ENCODE data around the gene GLP2R.

Gene GLP2R

GRCh38 chr17:9859781-9860180 lies 34.1 kb downstream of the GLP2R start:
- H3K27ac Mint-ChIP-seq, result no peak overlapping the region
- no peaks in the 10 kb centered on the region for H3K4me1 Mint-ChIP-seq (ENCODE audit: low read depth)
- no peaks in the 10 kb centered on the region for H3K36me3 Mint-ChIP-seq
- peaks cover 15% of the 10 kb centered on the region for H3K9me3 Mint-ChIP-seq (ENCODE audit: low read depth)
- H3K4me3 Mint-ChIP-seq, result no peak overlapping the region
- H3K27me3 Mint-ChIP-seq, result no peaks in the 10 kb centered on the region

- Mint-ChIP-seq H3K27ac (no peak overlapping the region), H3K9me3 (ENCODE audit: low read depth) (peaks cover 15% of the 10 kb centered on the region), H3K36me3 (no peaks in the 10 kb centered on the region), H3K4me1 (ENCODE audit: low read depth) (no peaks in the 10 kb centered on the region), H3K27me3 (no peaks in the 10 kb centered on the region), H3K4me3 (no peak overlapping the region)
Measured at GRCh38 chr17:9860851-9861250, 35.1 kb downstream of the GLP2R start.

GRCh38 chr17:9862220-9862619 lies 36.5 kb downstream of the GLP2R start:
- Mint-ChIP-seq H3K9me3 (ENCODE audit: low read depth) (peaks cover 15% of the 10 kb centered on the region), H3K36me3 (no peaks in the 10 kb centered on the region), H3K4me1 (ENCODE audit: low read depth) (no peaks in the 10 kb centered on the region), H3K27me3 (no peaks in the 10 kb centered on the region), H3K4me3 (no peak overlapping the region), H3K27ac (no peak overlapping the region)

GRCh38 chr17:9862949-9863348 lies 37.2 kb downstream of the GLP2R start:
- no peak overlapping the region for H3K27ac Mint-ChIP-seq

GRCh38 chr17:9865586-9865985 lies 39.9 kb downstream of the GLP2R start:
- peaks cover 7% of the 10 kb centered on the region for H3K9me3 Mint-ChIP-seq (ENCODE audit: low read depth)
- H3K4me3 Mint-ChIP-seq, result no peak overlapping the region
- H3K36me3 Mint-ChIP-seq, result no peaks in the 10 kb centered on the region
- H3K27me3 Mint-ChIP-seq, result no peaks in the 10 kb centered on the region
- H3K27ac Mint-ChIP-seq, result no peak overlapping the region
- no peaks in the 10 kb centered on the region for H3K4me1 Mint-ChIP-seq (ENCODE audit: low read depth)

More at GRCh38 chr17:9862949-9863348, 37.2 kb downstream of the GLP2R start:
- Mint-ChIP-seq H3K9me3 (ENCODE audit: low read depth) (peaks cover 15% of the 10 kb centered on the region), H3K4me3 (no peak overlapping the region), H3K4me1 (ENCODE audit: low read depth) (no peaks in the 10 kb centered on the region), H3K27me3 (no peaks in the 10 kb centered on the region), H3K36me3 (no peaks in the 10 kb centered on the region)

GRCh38 chr17:9868552-9868951 lies 42.8 kb downstream of the GLP2R start:
- H3K4me3 Mint-ChIP-seq, result no peak overlapping the region
- H3K27ac Mint-ChIP-seq, result no peak overlapping the region
- H3K27me3 Mint-ChIP-seq, result no peaks in the 10 kb centered on the region

GRCh38 chr17:9872852-9873251 lies 47.1 kb downstream of the GLP2R start:
- no peak overlapping the region for H3K27ac Mint-ChIP-seq
- no peaks in the 10 kb centered on the region for H3K9me3 Mint-ChIP-seq (ENCODE audit: low read depth)
- H3K27me3 Mint-ChIP-seq, result peaks cover 2% of the 10 kb centered on the region
- no peak overlapping the region for H3K4me3 Mint-ChIP-seq
- no peaks in the 10 kb centered on the region for H3K4me1 Mint-ChIP-seq (ENCODE audit: low read depth)
- no peaks in the 10 kb centered on the region for H3K36me3 Mint-ChIP-seq

More at GRCh38 chr17:9868552-9868951, 42.8 kb downstream of the GLP2R start:
- H3K36me3 Mint-ChIP-seq, result no peaks in the 10 kb centered on the region
- no peaks in the 10 kb centered on the region for H3K4me1 Mint-ChIP-seq (ENCODE audit: low read depth)
- H3K9me3 Mint-ChIP-seq (ENCODE audit: low read depth), result peaks cover under 1% of the 10 kb centered on the region

- no peak overlapping the region for H3K4me3 Mint-ChIP-seq
- no peak overlapping the region for H3K27ac Mint-ChIP-seq
- H3K4me1 Mint-ChIP-seq (ENCODE audit: low read depth), result no peaks in the 10 kb centered on the region
- no peaks in the 10 kb centered on the region for H3K36me3 Mint-ChIP-seq
- H3K27me3 Mint-ChIP-seq, result peaks cover 2% of the 10 kb centered on the region
- H3K9me3 Mint-ChIP-seq (ENCODE audit: low read depth), result no peaks in the 10 kb centered on the region
Measured at GRCh38 chr17:9874722-9875121, 49.0 kb downstream of the GLP2R start.

GRCh38 chr17:9875441-9875840 lies 49.7 kb downstream of the GLP2R start:
- no peak overlapping the region for H3K4me3 Mint-ChIP-seq
- peaks cover 2% of the 10 kb centered on the region for H3K27me3 Mint-ChIP-seq
- H3K9me3 Mint-ChIP-seq (ENCODE audit: low read depth), result no peaks in the 10 kb centered on the region
- H3K4me1 Mint-ChIP-seq (ENCODE audit: low read depth), result no peaks in the 10 kb centered on the region
- H3K27ac Mint-ChIP-seq, result no peak overlapping the region
- no peaks in the 10 kb centered on the region for H3K36me3 Mint-ChIP-seq

- no peaks in the 10 kb centered on the region for H3K4me1 Mint-ChIP-seq (ENCODE audit: low read depth)
Measured at GRCh38 chr17:9878356-9878755, 52.6 kb downstream of the GLP2R start.

GRCh38 chr17:9878786-9879525 lies 53.2 kb downstream of the GLP2R start:
- Mint-ChIP-seq H3K4me1 (ENCODE audit: low read depth) (no peaks in the 10 kb centered on the region), H3K36me3 (no peaks in the 10 kb centered on the region), H3K9me3 (ENCODE audit: low read depth) (peaks cover 14% of the 10 kb centered on the region), H3K4me3 (no peak overlapping the region), H3K27ac (no peak overlapping the region), H3K27me3 (peaks cover 3% of the 10 kb centered on the region)

More at GRCh38 chr17:9878356-9878755, 52.6 kb downstream of the GLP2R start:
- H3K27ac Mint-ChIP-seq, result no peak overlapping the region
- no peaks in the 10 kb centered on the region for H3K36me3 Mint-ChIP-seq
- H3K27me3 Mint-ChIP-seq, result peaks cover 3% of the 10 kb centered on the region
- peaks cover 12% of the 10 kb centered on the region for H3K9me3 Mint-ChIP-seq (ENCODE audit: low read depth)
- no peak overlapping the region for H3K4me3 Mint-ChIP-seq

- no peaks in the 10 kb centered on the region for H3K4me1 Mint-ChIP-seq (ENCODE audit: low read depth)
Measured at GRCh38 chr17:9880582-9880999, 54.9 kb downstream of the GLP2R start.

GRCh38 chr17:9883451-9883850 lies 57.7 kb downstream of the GLP2R start:
- Mint-ChIP-seq H3K9me3 (ENCODE audit: low read depth) (peaks cover 14% of the 10 kb centered on the region), H3K4me1 (ENCODE audit: low read depth) (no peaks in the 10 kb centered on the region), H3K27ac (no peak overlapping the region)

More at GRCh38 chr17:9880582-9880999, 54.9 kb downstream of the GLP2R start:
- no peak overlapping the region for H3K4me3 Mint-ChIP-seq
- H3K9me3 Mint-ChIP-seq (ENCODE audit: low read depth), result peaks cover 14% of the 10 kb centered on the region
- peaks cover 3% of the 10 kb centered on the region for H3K27me3 Mint-ChIP-seq
- H3K36me3 Mint-ChIP-seq, result no peaks in the 10 kb centered on the region
- H3K27ac Mint-ChIP-seq, result no peak overlapping the region

GRCh38 chr17:9886141-9886930 lies 60.6 kb downstream of the GLP2R start:
- Mint-ChIP-seq H3K27ac (no peak overlapping the region), H3K9me3 (ENCODE audit: low read depth) (peaks cover 14% of the 10 kb centered on the region), H3K27me3 (no peaks in the 10 kb centered on the region), H3K36me3 (no peaks in the 10 kb centered on the region), H3K4me1 (ENCODE audit: low read depth) (no peaks in the 10 kb centered on the region), H3K4me3 (no peak overlapping the region)

More at GRCh38 chr17:9883451-9883850, 57.7 kb downstream of the GLP2R start:
- H3K4me3 Mint-ChIP-seq, result no peak overlapping the region
- peaks cover 2% of the 10 kb centered on the region for H3K27me3 Mint-ChIP-seq
- H3K36me3 Mint-ChIP-seq, result no peaks in the 10 kb centered on the region

- peaks cover 9% of the 10 kb centered on the region for H3K9me3 Mint-ChIP-seq (ENCODE audit: low read depth)
- no peaks in the 10 kb centered on the region for H3K27me3 Mint-ChIP-seq
- no peaks in the 10 kb centered on the region for H3K36me3 Mint-ChIP-seq
Measured at GRCh38 chr17:9887508-9887907, 61.8 kb downstream of the GLP2R start.

More at GRCh38 chr17:9887508-9887907, 61.8 kb downstream of the GLP2R start:
- Mint-ChIP-seq H3K4me1 (ENCODE audit: low read depth) (no peaks in the 10 kb centered on the region), H3K27ac (no peak overlapping the region), H3K4me3 (no peak overlapping the region)

Measured in activated naive CD8-positive, alpha-beta T cell (primary cell).